T-helper 2 cell treated with Interferon-gamma antibody and Interleukin-4, amounts not matched to agents 100 ng/mL and 5 ng/mL, for 36 hours (primary cell): ENCODE measurements around the gene CTDSP1. TPM values are rescaled to one million over a fixed set of nuclear protein-coding genes. Genes with fewer than 3 reads are reported as not detected.

ENCODE experiments used
- intact Hi-C: fragments of 100-400 bp; cut with micrococcal nuclease; formaldehyde crosslinking; loops from one replicate; pipeline ENCODE4 v1.15.1; 2023
- total RNA-seq: library from RNA; stranded (reverse); gene quantifications from 2 replicates; pipeline ENCODE4 v1.2.3, GENCODE V29; 2022

The CTDSP1 gene
- total RNA-seq, 1 donor from 2014 or later: 207 TPM

DNA sequence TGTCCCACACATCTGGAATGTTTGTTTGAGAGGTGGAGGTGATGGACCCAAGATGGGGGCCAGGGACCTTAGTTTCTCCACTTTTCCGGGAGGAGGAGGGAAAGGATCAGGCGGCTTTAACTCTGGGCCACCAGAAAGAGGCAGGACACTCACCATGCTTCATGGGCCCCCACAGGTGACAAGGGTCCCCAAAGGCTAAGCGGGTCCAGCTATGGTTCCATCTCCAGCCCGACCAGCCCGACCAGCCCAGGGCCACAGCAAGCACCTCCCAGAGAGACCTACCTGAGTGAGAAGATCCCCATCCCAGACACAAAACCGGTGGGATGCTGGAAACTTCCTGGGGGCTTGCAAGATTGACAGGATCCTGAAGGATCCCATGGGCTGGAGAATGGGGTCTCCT lies 16.9 kb upstream of the CTDSP1 start:
- intact Hi-C loops: no loop called here

DNA sequence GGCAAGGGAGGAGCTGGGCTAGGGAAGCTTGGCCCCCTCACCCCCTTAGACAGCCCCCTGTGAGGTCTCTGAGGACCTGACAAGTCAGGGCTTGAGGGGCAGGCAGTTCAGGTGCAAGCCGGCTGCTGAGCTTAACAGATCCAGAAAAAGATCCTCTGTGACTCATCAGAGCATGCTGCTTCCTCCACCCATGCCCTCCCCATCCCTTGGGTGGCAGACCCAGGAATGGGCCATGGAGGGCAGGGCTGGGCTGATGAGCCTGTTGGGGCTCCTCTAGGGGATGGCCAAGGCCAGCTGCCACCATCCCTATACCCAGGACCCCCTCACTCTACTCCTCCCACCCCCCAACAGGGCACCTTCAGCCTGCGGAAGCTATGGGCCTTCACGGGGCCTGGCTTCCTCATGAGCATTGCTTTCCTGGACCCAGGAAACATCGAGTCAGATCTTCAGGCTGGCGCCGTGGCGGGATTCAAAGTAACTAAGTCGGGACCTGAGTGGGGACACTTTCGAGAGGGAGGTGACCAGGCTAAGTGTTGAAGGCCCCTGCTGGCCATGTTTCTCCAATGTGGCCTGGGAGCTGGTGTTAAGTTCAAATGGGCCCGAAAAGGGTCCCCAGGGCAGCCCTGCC lies 15.7 kb upstream of the CTDSP1 start:
- intact Hi-C loops: no loop called here

- intact Hi-C loops: no loop called here
Measured at GRCh38 chr2:218384975-218385374, 14.7 kb upstream of the CTDSP1 start.

GRCh38 chr2:218386505-218387368 lies 12.9 kb upstream of the CTDSP1 start:
- intact Hi-C loops: no loop called here

DNA sequence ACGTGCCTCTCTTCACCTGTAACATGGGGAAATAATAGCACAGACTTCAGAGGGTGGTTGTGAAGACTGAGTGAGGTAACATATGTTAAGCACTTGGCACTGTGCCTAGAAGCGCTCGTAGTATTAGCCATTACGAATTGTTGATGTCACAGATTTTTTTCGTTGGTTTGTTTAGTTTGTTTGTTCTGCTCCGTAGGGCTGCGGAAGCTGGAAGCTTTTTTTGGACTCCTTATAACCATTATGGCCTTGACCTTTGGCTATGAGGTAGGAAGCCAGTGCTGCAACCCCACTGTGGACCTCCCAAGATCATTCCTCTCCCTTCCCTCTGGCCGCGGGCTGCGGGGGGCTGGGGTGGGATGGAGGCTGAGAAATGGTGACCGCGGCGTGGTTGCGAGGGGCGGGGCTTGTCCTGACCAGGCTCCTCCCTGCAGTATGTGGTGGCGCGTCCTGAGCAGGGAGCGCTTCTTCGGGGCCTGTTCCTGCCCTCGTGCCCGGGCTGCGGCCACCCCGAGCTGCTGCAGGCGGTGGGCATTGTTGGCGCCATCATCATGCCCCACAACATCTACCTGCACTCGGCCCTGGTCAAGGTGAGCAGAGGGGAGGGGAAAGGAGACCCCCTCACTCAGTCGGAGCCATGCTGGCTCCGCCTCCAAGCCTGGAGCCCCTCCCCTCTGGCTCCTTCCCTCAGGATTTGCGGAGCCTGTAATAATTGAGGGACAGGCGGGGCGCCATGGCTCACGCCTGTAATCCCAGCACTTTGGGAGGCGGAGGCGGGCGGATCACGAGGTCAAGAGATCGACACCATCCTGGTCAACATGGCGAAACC lies 12.1 kb upstream of the CTDSP1 start:
- intact Hi-C loops: no loop called here

DNA sequence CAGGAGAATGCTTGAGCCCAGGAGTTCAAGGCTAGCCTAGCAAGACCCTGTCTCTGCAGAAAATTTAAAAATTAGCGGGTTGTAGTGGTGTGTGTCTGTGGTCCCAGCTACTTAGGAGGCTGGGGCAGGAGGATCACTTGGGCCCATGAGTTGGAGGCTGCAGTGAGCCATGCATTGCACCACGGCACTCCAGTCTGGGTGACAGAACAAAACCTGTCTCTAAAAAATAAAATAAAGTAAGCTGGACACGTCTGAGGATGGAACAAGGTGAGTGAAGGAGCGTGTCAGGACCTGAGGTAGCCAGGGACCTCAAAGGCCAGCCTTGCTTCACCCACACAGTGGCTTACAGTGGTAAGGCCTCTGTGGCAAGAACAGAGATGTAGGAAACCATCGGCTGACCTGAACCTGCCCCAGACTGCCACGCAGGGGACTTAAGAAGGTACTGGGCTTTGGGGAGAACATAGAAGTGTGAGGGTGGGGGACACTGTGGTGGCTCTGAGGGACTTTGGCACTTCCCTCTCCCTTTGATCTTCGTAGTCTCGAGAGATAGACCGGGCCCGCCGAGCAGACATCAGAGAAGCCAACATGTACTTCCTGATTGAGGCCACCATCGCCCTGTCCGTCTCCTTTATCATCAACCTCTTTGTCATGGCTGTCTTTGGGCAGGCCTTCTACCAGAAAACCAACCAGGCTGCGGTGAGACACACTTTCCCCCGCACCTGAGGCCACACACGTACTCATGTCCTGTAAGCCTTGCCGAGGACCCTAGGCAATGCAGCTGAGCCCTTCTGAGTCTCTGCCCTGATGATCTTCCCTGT lies 10.1 kb upstream of the CTDSP1 start:
- intact Hi-C loops: no loop called here

DNA sequence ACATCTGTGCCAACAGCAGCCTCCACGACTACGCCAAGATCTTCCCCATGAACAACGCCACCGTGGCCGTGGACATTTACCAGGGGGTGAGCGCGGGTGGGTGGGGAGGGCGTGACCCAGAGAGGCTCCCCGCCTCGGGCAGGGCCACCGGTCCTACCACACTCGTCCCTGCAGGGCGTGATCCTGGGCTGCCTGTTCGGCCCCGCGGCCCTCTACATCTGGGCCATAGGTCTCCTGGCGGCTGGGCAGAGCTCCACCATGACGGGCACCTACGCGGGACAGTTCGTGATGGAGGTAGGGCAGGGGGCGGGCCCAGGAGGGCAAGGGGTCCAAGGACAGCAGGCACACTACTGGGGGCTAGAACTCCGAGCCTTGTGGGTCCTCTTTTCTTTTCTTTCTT lies 8.5 kb upstream of the CTDSP1 start:
- intact Hi-C loops: no loop called here

DNA sequence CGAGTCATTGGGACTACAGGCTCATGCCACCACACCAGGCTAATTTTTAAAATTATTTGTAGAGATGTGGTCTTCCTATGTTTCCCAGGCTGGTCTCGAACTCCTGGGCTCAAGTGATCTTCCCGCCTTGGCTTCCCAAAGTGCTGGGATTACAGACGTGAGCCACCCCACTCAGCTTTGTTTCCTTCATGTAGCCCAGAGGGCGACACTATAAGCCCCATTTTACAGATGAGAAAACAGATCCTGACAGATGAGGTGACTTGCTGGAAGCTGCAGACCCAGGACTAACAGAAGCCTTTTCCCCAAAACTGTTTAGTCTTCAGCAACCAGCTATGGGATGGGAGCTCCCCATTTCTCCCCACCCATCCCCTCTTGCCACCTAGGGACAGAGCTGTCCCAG lies 7.2 kb upstream of the CTDSP1 start:
- intact Hi-C loops: no loop called here

DNA sequence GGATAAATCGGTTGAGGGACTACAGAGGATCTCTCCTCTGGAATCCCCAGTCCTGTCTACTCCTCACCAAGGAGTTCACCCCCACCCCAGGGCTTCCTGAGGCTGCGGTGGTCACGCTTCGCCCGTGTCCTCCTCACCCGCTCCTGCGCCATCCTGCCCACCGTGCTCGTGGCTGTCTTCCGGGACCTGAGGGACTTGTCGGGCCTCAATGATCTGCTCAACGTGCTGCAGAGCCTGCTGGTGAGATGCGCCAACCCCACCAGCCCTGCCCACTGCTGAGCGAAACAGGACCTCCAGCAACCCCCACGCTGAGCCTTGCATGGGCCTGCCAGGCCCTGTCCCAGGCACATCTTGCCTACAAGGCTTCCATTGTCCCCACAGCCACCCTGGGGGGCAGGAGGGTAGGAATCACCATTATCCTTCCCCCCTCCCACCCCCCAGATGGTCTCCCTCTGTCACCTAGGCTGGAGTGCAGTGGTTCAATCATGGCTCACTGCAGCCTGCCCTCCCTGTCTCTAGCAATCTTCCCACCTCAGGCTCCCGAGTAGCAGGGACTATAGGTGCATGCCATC lies 6.7 kb upstream of the CTDSP1 start:
- intact Hi-C loops: no loop called here

DNA sequence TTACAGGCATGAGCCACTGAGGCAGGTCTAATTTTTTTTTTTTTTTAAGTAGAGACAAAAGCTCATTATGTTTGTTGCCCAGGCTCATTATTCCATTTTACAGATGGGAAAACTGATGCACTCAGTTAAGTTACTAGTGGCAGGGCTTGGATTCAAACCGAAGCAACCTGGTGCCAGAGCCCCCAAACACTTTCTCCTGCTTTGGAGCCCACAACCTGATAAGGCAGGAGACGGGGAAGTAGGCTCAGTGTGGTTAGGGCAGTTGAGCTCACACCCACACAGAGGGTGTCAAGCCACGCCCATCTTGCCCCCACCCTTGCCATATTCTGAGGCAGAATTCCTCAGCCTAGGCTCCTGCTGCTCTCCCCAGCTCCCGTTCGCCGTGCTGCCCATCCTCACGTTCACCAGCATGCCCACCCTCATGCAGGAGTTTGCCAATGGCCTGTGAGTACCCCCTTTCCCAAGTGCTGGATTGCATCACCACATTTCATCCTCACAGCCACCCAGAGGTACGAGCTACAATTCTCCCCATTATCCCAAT lies 5.8 kb upstream of the CTDSP1 start:
- intact Hi-C loops: no loop called here

- intact Hi-C loops: loop anchor here (5.0 kb wide), 2 partner anchors 503 to 783 kb away; partner anchors contain the start of genes CNPPD1 and RETREG2
Measured at GRCh38 chr2:218394298-218395089, 5.2 kb upstream of the CTDSP1 start.

- intact Hi-C loops: loop anchor here (5.0 kb wide), 2 partner anchors 502 to 782 kb away; partner anchors contain the start of genes CNPPD1 and RETREG2
Measured at GRCh38 chr2:218395090-218395444, 4.6 kb upstream of the CTDSP1 start.

DNA sequence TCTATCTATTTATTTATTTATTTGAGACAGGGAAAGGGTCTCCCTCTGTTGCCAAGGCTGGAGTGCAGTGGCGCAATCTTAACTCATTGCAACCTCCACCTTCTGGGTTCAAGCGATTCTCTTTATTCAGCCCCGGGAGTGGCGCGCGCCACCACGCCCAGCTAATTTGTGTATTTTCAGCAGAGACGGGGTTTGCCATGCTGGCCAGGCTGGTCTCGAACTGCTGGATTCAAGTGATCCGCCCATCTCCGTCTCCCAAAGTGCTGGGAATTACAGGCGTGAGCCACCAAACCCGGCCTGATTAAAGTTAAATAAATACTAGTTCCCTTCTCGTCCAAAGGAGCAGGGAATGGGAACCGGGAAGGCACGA lies 4.2 kb upstream of the CTDSP1 start:
- intact Hi-C loops: loop anchor here (5.0 kb wide), 2 partner anchors 502 to 782 kb away; partner anchors contain the start of genes CNPPD1 and RETREG2

DNA sequence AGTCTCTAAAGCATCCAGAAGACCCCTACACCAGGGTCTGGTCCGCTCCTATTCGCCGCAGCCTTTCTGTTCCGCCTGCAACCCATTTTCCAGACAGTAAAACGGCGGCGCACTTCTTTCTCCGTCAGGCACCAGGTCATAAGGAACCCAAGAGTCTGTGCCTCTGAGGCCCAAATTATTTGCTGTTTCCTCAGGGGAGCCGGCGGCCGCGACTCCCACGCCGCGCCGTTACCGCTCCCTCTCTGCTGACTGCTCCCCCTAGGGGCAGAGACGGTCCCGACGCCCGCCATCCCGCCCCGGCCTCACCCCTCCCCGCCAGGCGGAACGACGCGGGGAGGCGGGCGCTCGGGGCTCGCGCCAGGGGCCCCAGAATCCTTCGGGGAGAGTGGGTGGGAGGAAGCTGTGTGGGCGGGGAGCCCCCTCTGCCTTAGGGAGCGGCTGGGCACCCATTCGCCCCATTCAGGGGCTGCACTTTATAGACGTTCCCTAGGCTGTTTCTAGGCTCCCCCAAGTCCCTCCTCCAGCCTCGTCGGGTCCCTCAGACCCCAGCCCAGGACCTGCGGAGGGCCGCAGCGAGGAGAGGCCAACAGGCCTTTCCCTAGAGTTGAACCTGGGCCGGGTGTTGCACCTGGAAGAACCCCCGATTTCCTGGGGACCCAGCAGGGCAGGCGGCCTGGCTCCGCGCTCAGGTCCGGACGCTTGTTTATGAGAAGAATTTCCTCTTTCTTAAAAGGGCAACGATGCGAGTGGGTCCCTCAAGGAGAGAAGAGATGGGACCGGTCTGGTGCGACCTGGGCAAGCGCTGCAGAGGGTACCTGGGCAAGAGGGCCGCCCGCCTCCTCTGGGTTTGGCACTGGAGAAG lies 3.6 kb upstream of the CTDSP1 start:
- intact Hi-C loops: loop anchor here (1.0 to 5.0 kb wide), 11 partner anchors 10 to 992 kb away; partner anchors contain the start of genes AAMP, ARPC2, BCS1L and CNOT9

GRCh38 chr2:218396688-218397462 lies 2.8 kb upstream of the CTDSP1 start:
- intact Hi-C loops: loop anchor here (1.0 to 5.0 kb wide), 11 partner anchors 9 to 991 kb away; partner anchors contain the start of genes AAMP, ARPC2, BCS1L and CNOT9

GRCh38 chr2:218397463-218397819 lies 2.2 kb upstream of the CTDSP1 start:
- intact Hi-C loops: loop anchor here (2.0 to 5.0 kb wide), 3 partner anchors 181 to 780 kb away; partner anchors contain the start of genes ARPC2, CNPPD1 and RETREG2

DNA sequence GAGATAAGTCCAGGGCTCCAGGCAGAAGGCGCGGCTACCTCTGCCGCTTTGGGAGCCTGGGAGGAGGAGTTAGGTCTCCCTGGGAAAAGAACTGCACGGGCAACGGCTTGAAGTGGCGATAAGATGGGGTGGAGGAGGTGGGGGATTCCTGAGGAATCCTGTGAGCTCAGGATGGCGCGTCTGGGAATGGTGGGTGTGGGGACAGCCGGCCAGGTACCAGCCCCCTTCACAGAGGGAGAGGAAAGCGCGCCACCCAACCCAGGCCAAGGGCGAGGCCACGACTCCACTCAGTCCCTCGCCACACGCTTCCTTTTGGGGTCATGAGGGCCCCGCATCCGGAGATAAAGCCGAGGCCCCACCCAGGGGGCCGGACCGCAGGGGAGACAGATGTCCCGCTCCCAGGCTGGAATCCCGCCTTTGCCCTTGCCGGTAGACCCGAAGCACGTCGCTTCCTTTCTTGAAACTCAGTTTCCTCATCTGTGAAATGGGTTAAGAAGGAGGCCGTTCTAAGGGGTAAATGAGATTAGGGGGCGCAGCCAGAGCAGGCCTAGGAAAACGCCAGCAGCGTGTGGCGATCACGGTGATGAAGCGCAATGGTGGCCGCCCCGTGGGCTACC lies 1.7 kb upstream of the CTDSP1 start:
- intact Hi-C loops: loop anchor here (2.0 to 5.0 kb wide), 3 partner anchors 181 to 779 kb away; partner anchors contain the start of genes ARPC2, CNPPD1 and RETREG2
